Hematopoietic multipotent progenitor cell (in vitro differentiated cells): ENCODE results near the gene GNL2. TPM values are rescaled to one million over a fixed set of nuclear protein-coding genes. Genes with fewer than 3 reads are reported as not detected.
"Not testable (repeated sequence)": the region's sequence is repeated elsewhere in the genome, so short reads cannot be mapped to it uniquely, and the experiment has no call there.

Source experiments
- DNase-seq, 3 donors: peaks; one replicate each; pipeline ENCODE4 v3.0.0-alpha.2; 2011 to 2015; ENCODE audit warnings: low read depth in 2 of 3, low spot score in 2 of 3
- small RNA-seq: library from RNA; depleted of rRNA; stranded (forward); fragments of <200 nt; gene quantifications from one replicate; pipeline ENCODE3, GENCODE V24; 2012
- total RNA-seq: library from RNA; depleted of rRNA; stranded (reverse); fragments of >200 nt; gene quantifications from one replicate; pipeline ENCODE4 v1.2.3, GENCODE V29; 2012

GNL2 gene
- total RNA-seq, 1 donor, result 22.6 TPM

- DNase-seq, result not testable (repeated sequence)
Measured at GRCh38 chr1:37518241-37518640, 77.5 kb downstream of the GNL2 start.

- no peak for DNase-seq
Measured at GRCh38 chr1:37517569-37517968, 78.2 kb downstream of the GNL2 start.

Small RNA genes within 50 kb of the gene (small RNA-seq; reads per million reads assigned to genes)
- gene AL034379.1, result not detected

Other genes starting within 250 kb of the GNL2 start
- 21.3 TPM for gene ZC3H12A, start 121.4 kb downstream of the GNL2 start, total RNA-seq
- gene MEAF6, start 81.2 kb downstream of the GNL2 start, total RNA-seq, result 31.0 TPM
- gene SNIP1, start 41.6 kb downstream of the GNL2 start, total RNA-seq, result 11.0 TPM
- 0.54 TPM for gene DNALI1, start 39.0 kb downstream of the GNL2 start, total RNA-seq
- not detected for gene RSPO1, start 39.0 kb upstream of the GNL2 start, total RNA-seq
- gene CDCA8, start 96.6 kb upstream of the GNL2 start, total RNA-seq, result 1.6 TPM
- gene EPHA10, start 169.2 kb upstream of the GNL2 start, total RNA-seq, result under 0.01 TPM
- gene MANEAL, start 197.9 kb upstream of the GNL2 start, total RNA-seq, result 1.3 TPM
- 6.5 TPM for gene C1orf122, start 211.9 kb upstream of the GNL2 start, total RNA-seq
- gene YRDC, start 212.3 kb upstream of the GNL2 start, total RNA-seq, result 26.9 TPM